DMS114 treated with DMSO at 0.1 percent for 48 hours (cell line): ENCODE measurements around the gene RAPGEF4.
"Not testable (repeated sequence)": the region's sequence is repeated elsewhere in the genome, so short reads cannot be mapped to it uniquely, and the experiment has no call there.

Source experiments
- DNase-seq: peaks from one replicate; lab custom pipeline; 2025; ENCODE audit not compliant: unreplicated experiment; lab: John Stamatoyannopoulos, UW

Gene RAPGEF4

GRCh38 chr2:172725746-172726145 is 9.9 kb upstream of the RAPGEF4 start:
- no peak for DNase-seq

GRCh38 chr2:172726172-172726735 is 9.4 kb upstream of the RAPGEF4 start:
- no peak for DNase-seq

GRCh38 chr2:172730411-172730810 is 5.2 kb upstream of the RAPGEF4 start:
- DNase-seq = no peak

- no peak for DNase-seq
Observed at GRCh38 chr2:172734711-172735581, 699 bp upstream of the RAPGEF4 start.

- DNase-seq = no peak
Observed at GRCh38 chr2:172736424-172737174, 954 bp downstream of the RAPGEF4 start.

GRCh38 chr2:172739661-172740266 is 4.1 kb downstream of the RAPGEF4 start:
- DNase-seq = no peak

GRCh38 chr2:172740856-172741255 is 5.2 kb downstream of the RAPGEF4 start:
- no peak for DNase-seq

- DNase-seq = no peak
Observed at GRCh38 chr2:172742931-172743540, 7.4 kb downstream of the RAPGEF4 start.

GRCh38 chr2:172743898-172744297 is 8.3 kb downstream of the RAPGEF4 start:
- DNase-seq = no peak

GRCh38 chr2:172745636-172746035 is 10.0 kb downstream of the RAPGEF4 start:
- DNase-seq = no peak

- not testable (repeated sequence) for DNase-seq
Observed at GRCh38 chr2:172748543-172748942, 12.9 kb downstream of the RAPGEF4 start.

GRCh38 chr2:172749388-172749787 is 13.7 kb downstream of the RAPGEF4 start:
- DNase-seq = no peak

- no peak for DNase-seq
Observed at GRCh38 chr2:172751564-172751963, 15.9 kb downstream of the RAPGEF4 start.

- DNase-seq = no peak
Observed at GRCh38 chr2:172753610-172754009, 18.0 kb downstream of the RAPGEF4 start.

GRCh38 chr2:172759441-172759840 is 23.8 kb downstream of the RAPGEF4 start:
- no peak for DNase-seq

GRCh38 chr2:172761306-172761705 is 25.7 kb downstream of the RAPGEF4 start:
- DNase-seq = no peak

- DNase-seq = no peak
Observed at GRCh38 chr2:172762574-172762973, 26.9 kb downstream of the RAPGEF4 start.

- DNase-seq = no peak
Observed at GRCh38 chr2:172763079-172763478, 27.4 kb downstream of the RAPGEF4 start.

GRCh38 chr2:172765662-172766061 is 30.0 kb downstream of the RAPGEF4 start:
- DNase-seq = no peak

GRCh38 chr2:172768401-172768800 is 32.8 kb downstream of the RAPGEF4 start:
- no peak for DNase-seq

GRCh38 chr2:172769879-172770278 is 34.2 kb downstream of the RAPGEF4 start:
- no peak for DNase-seq
